Ectodermal cell (in vitro differentiated cells): ENCODE results near the gene PCYT2.
"Not testable (repeated sequence)": the region's sequence is repeated elsewhere in the genome, so short reads cannot be mapped to it uniquely, and the experiment has no call there.

ENCODE experiments used
- H3K27ac ChIP-seq: 2 replicates; pipeline ENCODE4 v1.7.0; 2013; ENCODE audit warnings: mild to moderate bottlenecking, low read depth, low read length; ENCODE audit not compliant: insufficient read depth, poor library complexity, severe bottlenecking
- H3K27me3 ChIP-seq: 2 replicates; pipeline ENCODE4 v1.7.0; 2013; ENCODE audit warnings: mild to moderate bottlenecking, low read length; ENCODE audit not compliant: insufficient read depth, control insufficient read depth, poor library complexity, severe bottlenecking
- H3K36me3 ChIP-seq: one replicate; pipeline ENCODE4 v1.7.0; 2013; ENCODE audit warnings: low read length; ENCODE audit not compliant: control insufficient read depth, insufficient read depth
- H3K4me1 ChIP-seq: one replicate; pipeline ENCODE4 v1.7.0; 2013; ENCODE audit warnings: low read length; ENCODE audit not compliant: control insufficient read depth, insufficient read depth
- H3K4me3 ChIP-seq: 2 replicates; pipeline ENCODE4 v1.7.0; 2013; ENCODE audit warnings: low read depth, low read length, control low read depth; ENCODE audit not compliant: insufficient read depth
- H3K9me3 ChIP-seq: 2 replicates; pipeline ENCODE4 v1.7.0; 2013; ENCODE audit warnings: mild to moderate bottlenecking, low read length, moderate library complexity; ENCODE audit not compliant: control insufficient read depth
- WGBS, 2 experiments: methylation state at CpG; one replicate each; pipeline ENCODE4 v1.1.7; 2013; ENCODE audit warnings: missing lambda C conversion rate in 2 of 2; 5-methylcytosine and 5-hydroxymethylcytosine counted together

The PCYT2 gene

DNA sequence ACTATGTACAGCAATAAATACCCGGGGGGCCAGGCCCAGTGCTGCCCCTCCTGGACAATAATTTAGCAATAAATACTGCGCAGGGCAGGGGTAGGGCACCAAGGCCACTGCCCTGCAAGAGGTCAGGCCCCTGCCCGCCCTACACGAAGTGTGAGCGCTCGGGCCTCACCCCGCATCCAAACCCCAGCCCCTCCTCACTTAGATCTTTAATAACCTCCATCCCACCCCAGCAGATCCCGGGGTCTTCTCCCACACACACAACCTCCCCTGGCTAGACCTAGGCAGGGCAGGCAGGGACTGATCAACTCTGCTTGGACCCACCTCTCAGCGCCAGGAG is 7.1 kb upstream of the PCYT2 start:
- H3K9me3 ChIP-seq, H3K27me3 ChIP-seq, H3K4me3 ChIP-seq, H3K4me1 ChIP-seq, H3K27ac ChIP-seq: not testable (repeated sequence)
- peaks cover 12% of the 10 kb centered on the region for H3K36me3 ChIP-seq
- WGBS, 2 experiments, result 46 to 49% methylated on average over 9 of the region's 9 CpGs

GRCh38 chr17:81917565-81918332 is 6.5 kb upstream of the PCYT2 start, which contains the start of gene SIRT7:
SIRT7 (minus strand) TSS chr17:81918176; CDS start chr17:81918131, 45 bp downstream.
- peak within 1 kb of the TSS; percentile 81 for H3K4me3 ChIP-seq
- peaks cover 6% of the 10 kb centered on the region for H3K4me1 ChIP-seq
- 1% methylated on average over 88 to 94 of the region's 94 CpGs for WGBS, 2 experiments
- no peak within 1 kb of the TSS for H3K27ac ChIP-seq
- H3K9me3 ChIP-seq, result no peaks in the 10 kb centered on the region
- H3K27me3 ChIP-seq, result no peaks in the 10 kb centered on the region
- peaks cover 12% of the 10 kb centered on the region for H3K36me3 ChIP-seq

GRCh38 chr17:81916234-81917001 is 5.2 kb upstream of the PCYT2 start:
- no peak overlapping the region for H3K27ac ChIP-seq
- no peak overlapping the region for H3K4me3 ChIP-seq
- H3K27me3 ChIP-seq, result no peaks in the 10 kb centered on the region
- WGBS, 2 experiments, result 84 to 87% methylated on average over 21 of the region's 21 CpGs
- peaks cover 12% of the 10 kb centered on the region for H3K36me3 ChIP-seq
- H3K4me1 ChIP-seq, result peaks cover 6% of the 10 kb centered on the region
- no peaks in the 10 kb centered on the region for H3K9me3 ChIP-seq

- Histone ChIP-seq H3K27me3 (peaks cover 6% of the 10 kb centered on the region), H3K9me3 (no peaks in the 10 kb centered on the region), H3K4me1 (peaks cover 9% of the 10 kb centered on the region), H3K27ac (no peak overlapping the region), H3K36me3 (peaks cover 12% of the 10 kb centered on the region), H3K4me3 (no peak overlapping the region)
- 96 to 97% methylated on average over 12 of the region's 12 CpGs for WGBS, 2 experiments
Measured at GRCh38 chr17:81915331-81915730, 4.1 kb upstream of the PCYT2 start.

- H3K9me3 ChIP-seq, result no peaks in the 10 kb centered on the region
- no peak overlapping the region for H3K27ac ChIP-seq
- peaks cover 12% of the 10 kb centered on the region for H3K36me3 ChIP-seq
- peaks cover 13% of the 10 kb centered on the region for H3K4me1 ChIP-seq
- peaks cover 15% of the 10 kb centered on the region for H3K27me3 ChIP-seq
- WGBS, 2 experiments, result 96 to 97% methylated on average over 36 of the region's 36 CpGs
- H3K4me3 ChIP-seq, result no peak overlapping the region
Measured at GRCh38 chr17:81914103-81914850, 3.1 kb upstream of the PCYT2 start.

DNA sequence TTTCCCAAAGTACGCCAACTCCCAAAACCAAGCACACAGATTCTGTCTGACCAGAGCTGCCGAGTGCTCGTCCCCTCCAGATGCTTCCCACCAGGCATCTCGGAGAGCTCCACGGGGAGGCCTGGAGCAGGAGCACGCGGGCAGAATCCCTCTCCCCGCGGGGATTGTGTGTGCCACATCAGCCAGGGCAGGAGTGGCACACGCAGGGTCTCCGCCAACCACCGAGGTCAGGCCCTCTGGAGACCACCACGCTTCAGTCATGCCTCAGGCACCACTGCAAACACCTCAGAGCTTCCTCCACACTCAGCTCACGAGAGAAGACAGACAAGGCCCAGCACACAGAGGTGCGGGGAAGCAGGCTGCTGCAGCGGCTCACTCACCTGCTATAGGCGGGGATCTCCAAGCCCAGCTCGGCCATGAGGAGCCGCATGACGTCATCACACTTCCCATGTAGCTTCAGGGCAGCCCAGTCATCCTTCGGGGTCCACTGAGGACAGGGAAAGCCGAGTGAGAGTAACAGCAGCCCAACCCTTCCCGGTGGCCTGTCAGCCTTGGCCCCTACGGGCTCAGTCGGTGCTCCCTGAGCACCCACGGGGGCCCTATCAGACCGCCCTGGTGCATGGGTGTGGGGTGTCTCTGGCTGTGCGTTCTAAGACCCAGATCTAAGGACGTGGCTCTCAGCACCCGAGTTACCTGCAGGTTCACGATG is 2.3 kb upstream of the PCYT2 start:
- peaks cover 12% of the 10 kb centered on the region for H3K36me3 ChIP-seq

GRCh38 chr17:81912441-81913309 is 1.5 kb upstream of the PCYT2 start:
- Histone ChIP-seq H3K27ac (no peak overlapping the region), H3K4me3 (no peak overlapping the region), H3K4me1 (peaks cover 13% of the 10 kb centered on the region), H3K27me3 (peaks cover 15% of the 10 kb centered on the region), H3K9me3 (no peaks in the 10 kb centered on the region), H3K36me3 (peaks cover 12% of the 10 kb centered on the region)
- 93 to 94% methylated on average over 30 to 32 of the region's 32 CpGs for WGBS, 2 experiments

More for the DNA sequence above, 2.3 kb upstream of the PCYT2 start:
- H3K27me3 ChIP-seq, result peaks cover 15% of the 10 kb centered on the region
- H3K4me3 ChIP-seq, result no peak overlapping the region
- H3K4me1 ChIP-seq, result peaks cover 13% of the 10 kb centered on the region
- 95% methylated on average over 31 of the region's 31 CpGs for WGBS, 2 experiments
- no peak overlapping the region for H3K27ac ChIP-seq
- no peaks in the 10 kb centered on the region for H3K9me3 ChIP-seq

GRCh38 chr17:81911969-81912368 is 770 bp upstream of the PCYT2 start:
- H3K27me3 ChIP-seq, result peaks cover 15% of the 10 kb centered on the region
- no peak overlapping the region for H3K4me3 ChIP-seq
- WGBS, 2 experiments, result 93 to 95% methylated on average over 19 of the region's 19 CpGs
- no peak overlapping the region for H3K27ac ChIP-seq
- peaks cover 12% of the 10 kb centered on the region for H3K36me3 ChIP-seq
- H3K4me1 ChIP-seq, result peaks cover 12% of the 10 kb centered on the region
- no peaks in the 10 kb centered on the region for H3K9me3 ChIP-seq

- Histone ChIP-seq H3K27me3 (peaks cover 15% of the 10 kb centered on the region), H3K9me3 (no peaks in the 10 kb centered on the region), H3K4me3 (peak overlapping the region; percentile 59), H3K27ac (no peak overlapping the region), H3K4me1 (peaks cover 7% of the 10 kb centered on the region), H3K36me3 (peaks cover 12% of the 10 kb centered on the region)
- WGBS, 2 experiments, result 1% methylated on average over 55 of the region's 55 CpGs
Measured at GRCh38 chr17:81910840-81911276, 341 bp downstream of the PCYT2 start.
